OCI-LY3 (cell line): ENCODE measurements around the gene GTSE1.
"Not testable (repeated sequence)": the region's sequence is repeated elsewhere in the genome, so short reads cannot be mapped to it uniquely, and the experiment has no call there.

Experiments
- EZH2phosphoT487 ChIP-seq: fragments of 200-600 bp; shearing (Covaris generic); IDR thresholded peaks from 2 replicates; pipeline ENCODE4 v1.6.1; 2018; ENCODE audit warnings: antibody characterized with exemption, mixed run types, low read depth
- TF ChIP-seq, protein P1 (sequence below): fragments of 200-600, 300-600 bp; sonication (generic); IDR thresholded peaks from 2 replicates; pipeline ENCODE4 v1.5.1; 2014; ENCODE audit warnings: antibody characterized with exemption, low read length, low read depth

DNA sequence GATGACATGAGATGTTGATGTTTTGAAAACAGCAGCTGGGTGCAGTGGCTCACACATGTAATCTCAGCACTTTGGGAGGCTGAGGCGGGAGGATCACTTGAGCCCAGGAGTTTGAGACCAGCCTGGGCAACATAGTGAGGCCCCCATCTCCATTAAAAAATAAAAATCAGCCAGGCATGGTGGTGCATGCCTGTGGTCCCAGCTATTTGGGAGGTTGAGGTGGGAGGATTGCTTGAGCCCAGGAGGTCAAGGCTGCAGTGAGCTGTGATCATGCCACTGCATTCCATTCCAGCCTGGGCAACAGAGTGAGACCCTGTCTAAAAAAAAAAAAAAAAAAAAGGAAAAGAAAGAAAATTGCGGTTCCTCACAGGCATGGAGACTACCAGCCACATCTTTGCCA is 16.2 kb downstream of the GTSE1 start:
- TF ChIP-seq, protein P1, sequence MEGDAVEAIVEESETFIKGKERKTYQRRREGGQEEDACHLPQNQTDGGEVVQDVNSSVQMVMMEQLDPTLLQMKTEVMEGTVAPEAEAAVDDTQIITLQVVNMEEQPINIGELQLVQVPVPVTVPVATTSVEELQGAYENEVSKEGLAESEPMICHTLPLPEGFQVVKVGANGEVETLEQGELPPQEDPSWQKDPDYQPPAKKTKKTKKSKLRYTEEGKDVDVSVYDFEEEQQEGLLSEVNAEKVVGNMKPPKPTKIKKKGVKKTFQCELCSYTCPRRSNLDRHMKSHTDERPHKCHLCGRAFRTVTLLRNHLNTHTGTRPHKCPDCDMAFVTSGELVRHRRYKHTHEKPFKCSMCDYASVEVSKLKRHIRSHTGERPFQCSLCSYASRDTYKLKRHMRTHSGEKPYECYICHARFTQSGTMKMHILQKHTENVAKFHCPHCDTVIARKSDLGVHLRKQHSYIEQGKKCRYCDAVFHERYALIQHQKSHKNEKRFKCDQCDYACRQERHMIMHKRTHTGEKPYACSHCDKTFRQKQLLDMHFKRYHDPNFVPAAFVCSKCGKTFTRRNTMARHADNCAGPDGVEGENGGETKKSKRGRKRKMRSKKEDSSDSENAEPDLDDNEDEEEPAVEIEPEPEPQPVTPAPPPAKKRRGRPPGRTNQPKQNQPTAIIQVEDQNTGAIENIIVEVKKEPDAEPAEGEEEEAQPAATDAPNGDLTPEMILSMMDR = not testable (repeated sequence)
- not testable (repeated sequence) for TF ChIP-seq EZH2phosphoT487
